Measurements from ENCODE around the gene HSP90AA1.
"Not testable (repeated sequence)": the region's sequence is repeated elsewhere in the genome, so short reads cannot be mapped to it uniquely, and the experiment has no call there.

HSP90AA1 gene

DNA sequence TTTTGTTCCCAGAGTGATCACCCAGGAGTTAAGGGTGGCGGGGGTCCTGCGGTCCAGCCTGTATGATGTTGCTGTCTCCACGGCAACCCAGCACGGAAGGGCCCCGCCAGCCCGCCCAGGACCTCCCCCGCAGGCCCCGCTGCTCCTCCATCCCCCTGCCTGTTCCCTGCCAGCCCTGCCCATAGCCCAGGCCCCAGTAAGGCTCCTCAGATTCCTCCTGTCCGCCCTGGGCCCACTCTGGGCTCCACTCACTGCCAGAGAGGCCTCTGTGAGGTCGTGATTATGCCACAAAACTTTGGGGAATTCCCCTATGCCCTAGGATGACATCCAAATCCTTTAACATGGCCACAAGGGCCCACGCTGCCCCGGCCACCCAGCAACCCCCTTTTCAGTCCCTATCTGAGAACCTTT is 20.8 kb downstream of the HSP90AA1 start:
- no peak for DNase-seq (ENCODE audit: low spot score)

DNA sequence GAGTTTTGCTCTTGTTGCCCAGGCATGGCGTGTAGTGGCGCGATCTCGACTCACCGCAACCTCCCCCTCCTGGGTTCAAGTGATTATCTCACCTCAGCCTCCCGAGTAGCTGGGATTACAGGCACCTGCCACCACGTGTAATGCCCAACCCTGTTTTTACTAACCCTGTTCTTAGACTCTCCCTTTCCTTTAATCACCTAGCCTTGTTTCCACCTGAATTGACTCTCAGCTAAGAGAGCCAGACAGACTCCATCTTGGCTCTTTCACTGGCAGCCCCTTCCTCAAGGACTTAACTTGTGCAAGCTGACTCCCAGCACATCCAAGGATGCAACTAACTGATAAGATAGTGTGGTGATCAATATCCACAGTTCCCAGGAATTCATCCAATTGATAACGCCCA is 22.3 kb downstream of the HSP90AA1 start:
- DNase-seq (ENCODE audit: low spot score): not testable (repeated sequence)

DNA sequence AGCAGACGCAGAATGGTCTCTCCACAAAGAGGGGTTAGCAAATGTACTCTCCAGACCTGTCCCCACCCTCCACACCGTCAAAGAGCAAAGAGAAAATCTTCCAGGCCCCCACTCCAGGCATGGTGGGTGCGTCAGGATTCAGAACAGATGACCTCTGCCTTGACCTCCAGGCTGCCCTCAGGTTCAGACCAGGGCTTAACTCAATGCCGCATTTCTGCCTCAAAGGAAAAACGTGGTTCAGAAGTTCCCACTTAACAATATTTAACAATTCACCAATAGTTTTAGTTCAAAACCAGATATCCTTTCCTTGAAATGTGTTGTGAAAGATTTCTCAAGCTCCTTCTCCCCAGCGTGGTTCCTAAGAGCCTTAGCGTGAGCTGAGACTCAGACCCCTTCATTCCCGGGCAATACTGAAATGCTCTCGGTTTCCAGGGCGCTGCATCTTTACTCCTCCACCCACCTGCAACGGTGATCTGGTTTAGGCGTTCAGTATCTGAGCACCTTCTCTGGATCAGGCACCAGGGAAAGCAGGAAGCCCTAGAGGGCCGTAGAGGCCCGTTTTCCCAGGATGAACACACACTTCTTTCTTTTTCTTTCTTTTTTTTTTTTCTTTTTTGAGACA is 22.9 kb downstream of the HSP90AA1 start:
- no peak for DNase-seq (ENCODE audit: low spot score)

DNA sequence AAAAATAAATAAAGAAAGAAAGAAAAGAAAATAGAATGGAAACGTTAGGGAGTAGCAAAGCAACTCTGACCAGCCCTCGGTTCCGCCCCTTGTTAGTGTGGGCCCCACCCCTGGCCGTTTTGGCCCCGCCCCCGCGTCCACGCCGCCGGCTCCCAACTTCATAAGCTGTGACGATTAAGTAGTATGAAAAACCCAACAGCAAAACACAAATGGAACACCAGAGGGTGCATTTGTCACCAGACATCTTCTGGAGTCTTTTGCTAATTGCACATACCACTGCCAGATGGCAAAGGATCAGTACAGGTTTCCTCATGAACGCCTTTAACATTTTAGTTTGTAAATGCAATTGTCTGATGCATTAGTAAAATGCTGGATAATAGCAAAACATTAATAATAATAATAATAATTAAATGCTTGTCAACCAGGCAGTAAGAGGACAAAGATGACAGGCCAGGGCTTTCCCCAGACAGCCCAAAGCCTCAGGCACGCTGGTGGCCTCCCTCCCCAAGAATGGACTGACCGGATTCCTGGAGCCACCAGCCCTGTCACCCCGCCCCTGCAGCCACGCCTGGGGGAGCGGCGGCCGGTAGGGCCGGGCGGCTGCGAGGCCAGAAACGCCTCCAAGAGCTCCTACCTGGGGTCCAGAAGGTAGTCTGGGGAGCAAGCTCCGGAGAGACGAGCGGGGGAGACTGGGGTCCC is 23.6 kb downstream of the HSP90AA1 start:
- DNase-seq (ENCODE audit: low spot score): peak; percentile 63

DNA sequence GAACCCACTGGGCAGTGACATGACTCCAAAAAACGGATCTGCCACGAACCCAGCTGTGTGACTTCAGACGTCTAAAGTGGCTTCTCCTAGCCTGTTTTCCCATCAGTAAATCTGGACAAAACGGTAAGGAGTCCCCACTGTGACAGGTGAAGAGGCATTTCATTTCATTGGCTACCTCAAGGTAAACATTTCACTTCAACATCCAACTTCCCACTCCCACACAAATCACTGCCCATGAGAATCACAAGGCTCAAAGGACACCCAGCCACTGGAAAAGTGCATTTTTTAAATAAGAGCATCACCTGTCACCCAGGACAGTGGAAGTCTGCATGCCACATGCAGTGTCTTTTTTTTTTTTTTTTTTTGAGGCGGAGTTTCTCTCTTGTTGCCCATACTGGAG is 27.9 kb downstream of the HSP90AA1 start:
- DNase-seq (ENCODE audit: low spot score): no peak

DNA sequence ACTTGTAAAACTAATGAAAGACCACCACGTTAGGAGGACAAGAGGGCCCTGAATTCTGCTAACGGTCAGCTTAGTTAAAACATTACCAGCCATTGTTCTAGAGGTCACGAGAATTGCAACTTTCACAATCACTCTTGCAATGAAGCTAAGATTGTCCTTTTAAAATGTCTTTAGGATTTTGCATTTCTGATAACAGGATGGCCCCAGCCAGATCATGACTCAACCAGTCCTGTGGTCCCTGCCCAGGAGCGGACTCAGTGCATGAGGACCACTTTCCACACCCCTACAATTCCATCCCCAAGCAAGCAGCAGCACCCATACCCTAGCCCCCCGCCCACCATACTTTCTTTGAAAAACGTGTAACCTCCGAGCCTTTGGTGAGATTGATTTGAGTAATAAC is 28.7 kb downstream of the HSP90AA1 start:
- no peak for DNase-seq (ENCODE audit: low spot score)

DNA sequence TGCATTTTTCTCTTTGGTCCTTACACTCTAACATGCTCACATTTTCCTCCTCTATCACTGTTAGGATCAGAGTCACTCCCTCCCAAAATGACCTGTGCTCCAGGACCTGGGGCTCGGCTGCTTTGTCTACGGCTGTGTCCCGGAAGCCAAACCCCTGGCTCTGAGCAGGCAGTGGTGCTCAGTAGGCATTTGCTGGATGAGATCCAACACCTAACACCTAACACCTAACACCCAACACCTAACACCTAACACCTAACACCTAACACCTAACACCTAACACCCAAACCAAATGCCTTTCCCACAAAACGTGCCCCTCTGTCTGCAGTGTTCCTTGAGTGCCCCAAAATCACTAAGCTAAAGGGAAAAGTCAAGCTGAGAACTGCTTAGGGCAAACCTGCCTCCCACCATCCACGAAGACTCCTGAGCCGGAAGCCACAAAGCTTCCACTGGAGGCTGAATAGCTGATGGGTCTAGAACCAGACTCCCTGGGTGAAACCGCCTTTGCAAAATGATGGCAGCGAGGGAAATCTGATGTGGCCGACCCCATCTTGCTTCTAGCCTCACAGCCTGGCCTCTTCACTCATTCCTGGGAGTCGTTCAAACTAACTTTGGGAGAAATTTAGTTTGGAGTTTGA is 29.2 kb downstream of the HSP90AA1 start:
- DNase-seq (ENCODE audit: low spot score): no peak

DNA sequence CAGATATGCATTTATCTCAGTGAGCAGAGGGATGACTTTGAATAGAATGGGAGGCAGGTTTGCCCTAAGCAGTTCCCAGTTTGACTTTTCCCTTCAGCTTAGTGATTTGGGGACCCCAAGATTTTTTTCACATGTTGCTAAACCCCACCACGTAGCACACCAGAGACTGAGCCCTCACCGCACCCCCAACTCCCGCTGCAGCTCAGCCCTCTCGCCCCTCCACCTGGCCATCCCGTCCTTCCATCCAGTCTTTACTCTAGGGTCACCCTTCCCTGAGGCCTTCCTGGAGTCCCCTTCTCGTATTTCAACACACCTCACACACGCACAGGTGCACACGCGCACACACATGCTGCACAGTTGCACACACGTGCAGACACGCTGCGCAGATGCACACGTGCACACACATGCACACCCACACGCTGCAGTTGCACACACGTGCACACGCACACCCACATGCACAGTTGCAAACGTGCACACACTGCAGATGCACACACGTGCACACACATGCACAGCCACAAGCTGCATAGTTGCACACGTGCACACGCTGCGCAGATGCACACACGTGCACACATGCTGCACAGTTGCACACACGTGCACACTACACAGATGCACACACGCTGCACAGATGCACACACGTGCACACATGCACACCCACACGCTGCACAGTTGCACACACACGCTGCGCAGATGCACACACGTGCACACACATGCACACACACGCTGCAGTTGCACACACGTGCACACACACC is 30.0 kb downstream of the HSP90AA1 start:
- no peak for DNase-seq (ENCODE audit: low spot score)

DNA sequence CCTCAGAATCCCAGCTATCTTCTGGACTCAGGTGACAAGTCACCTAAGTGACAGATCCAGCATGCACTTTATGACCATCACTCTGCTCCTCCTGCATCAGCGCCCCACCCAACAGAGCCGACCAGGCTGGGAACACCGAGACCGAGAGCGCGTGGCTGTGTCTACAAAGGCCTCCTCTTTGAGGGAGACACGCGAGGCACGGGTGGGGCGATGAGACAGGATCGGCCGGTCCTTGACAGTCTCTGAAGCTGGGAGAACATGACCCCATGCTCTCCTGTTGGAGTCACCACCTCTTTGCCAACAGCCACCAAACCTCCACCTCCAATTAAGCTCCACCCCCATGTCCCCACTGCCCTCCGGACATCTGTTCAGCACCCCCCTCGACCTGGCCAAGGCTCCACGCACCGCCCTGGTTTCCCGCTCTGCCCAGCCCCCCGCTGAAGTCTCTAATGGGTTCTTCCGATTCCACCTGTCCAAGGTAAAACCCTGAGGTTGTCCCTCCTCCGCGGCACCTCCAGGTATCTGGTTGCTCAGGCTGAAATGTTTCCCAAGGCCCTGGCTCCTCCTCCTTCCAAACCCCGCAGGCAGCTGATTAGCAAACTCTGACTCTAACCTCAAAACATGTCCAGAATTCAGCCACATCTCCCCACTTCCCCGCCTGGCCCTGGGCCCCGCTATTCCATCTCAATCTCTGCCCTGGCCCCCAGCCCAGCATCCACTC is 31.5 kb downstream of the HSP90AA1 start:
- no peak for DNase-seq (ENCODE audit: low spot score)

DNA sequence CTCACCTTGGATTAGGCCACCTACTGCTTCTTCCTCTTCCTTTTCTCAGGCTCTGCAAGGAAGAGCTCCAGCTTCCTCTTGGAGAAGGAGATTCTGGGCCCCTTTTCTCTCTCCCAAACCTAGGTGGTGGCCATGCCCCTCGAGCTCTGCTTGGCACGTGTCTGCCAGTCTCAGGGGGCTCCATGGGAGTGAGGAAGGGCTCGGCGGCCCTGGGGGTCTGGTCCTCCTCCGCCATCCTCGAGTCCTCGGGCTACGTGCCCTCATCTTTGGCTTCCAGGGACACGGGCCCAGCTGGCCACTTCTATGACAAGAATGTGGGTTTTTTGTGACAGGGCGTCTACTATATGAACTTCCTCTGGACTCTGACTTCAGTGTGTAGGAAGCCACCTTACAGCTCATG is 34.3 kb downstream of the HSP90AA1 start:
- DNase-seq (ENCODE audit: low spot score): no peak

DNA sequence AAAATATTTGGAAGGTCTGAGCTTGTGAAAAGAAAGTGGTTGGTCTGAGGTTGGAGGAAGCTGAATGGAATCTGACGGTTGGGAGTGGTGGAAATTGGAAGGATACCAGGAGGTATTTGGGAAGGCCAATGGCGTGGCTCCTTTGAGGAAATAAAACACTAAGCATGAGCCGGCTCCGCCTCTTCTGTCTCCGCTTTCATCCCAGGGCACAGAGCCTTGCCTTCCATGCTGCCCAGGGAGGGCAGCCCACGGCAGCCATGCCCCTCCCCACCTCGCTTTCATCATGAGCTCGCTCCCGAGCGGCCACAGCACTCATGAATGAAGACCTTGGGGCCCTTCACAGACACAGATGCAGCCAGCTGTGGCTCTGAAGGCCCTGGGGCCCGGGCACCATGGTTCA is 36.2 kb downstream of the HSP90AA1 start:
- DNase-seq (ENCODE audit: low spot score): no peak

DNA sequence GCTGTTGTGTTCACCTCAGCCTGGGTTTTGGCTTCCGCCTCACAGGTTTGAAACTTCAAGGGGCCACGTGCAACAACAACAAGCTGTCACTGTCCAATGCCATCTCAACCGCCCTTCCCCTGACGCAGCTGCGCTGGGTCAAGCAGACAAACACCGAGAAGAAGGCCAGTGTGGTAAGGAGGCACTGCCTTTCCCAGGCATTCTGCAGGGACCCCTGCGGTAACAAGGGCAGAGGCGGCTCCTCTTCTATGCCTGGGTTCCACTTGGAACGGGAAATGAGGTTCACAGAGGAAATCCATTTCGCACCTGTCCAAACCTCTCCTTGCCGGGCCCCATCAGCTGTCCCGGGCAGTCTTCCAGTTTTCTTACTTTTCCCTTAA is 36.8 kb downstream of the HSP90AA1 start:
- no peak for DNase-seq (ENCODE audit: low spot score)

DNA sequence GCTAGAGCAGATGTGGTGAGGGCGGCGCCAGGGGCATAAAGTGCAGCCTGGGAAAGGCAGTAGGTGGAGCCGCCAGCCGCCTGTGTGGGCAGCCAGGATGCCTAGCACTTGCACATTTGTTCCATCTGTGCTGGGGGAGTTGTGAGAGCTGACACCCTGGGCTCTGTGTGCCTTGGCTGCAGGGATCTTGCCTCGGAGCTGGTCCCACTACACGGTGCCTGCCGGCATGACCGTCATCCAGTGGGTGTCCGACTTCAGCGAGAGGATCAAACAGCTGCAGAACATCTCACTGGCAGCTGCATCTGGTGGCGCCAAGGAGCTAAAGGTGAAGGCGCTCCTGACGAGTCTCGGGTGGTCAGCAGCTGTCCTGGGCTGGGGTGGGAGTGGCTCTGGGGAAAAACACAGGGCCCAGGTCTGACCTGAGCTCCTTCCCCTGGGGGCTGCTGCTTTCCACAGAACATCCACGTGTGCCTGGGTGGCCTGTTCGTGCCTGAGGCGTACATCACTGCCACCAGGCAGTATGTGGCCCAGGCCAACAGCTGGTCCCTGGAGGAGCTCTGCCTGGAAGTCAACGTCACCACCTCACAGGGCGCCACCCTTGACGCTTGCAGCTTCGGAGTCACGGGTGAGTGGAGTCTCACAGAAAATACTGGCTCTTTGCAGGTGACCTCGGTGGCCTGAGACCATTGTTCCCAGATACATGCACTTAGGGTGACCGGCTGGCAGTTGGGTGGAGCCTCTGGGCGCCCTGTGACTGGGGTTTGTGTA is 37.4 kb downstream of the HSP90AA1 start:
- DNase-seq (ENCODE audit: low spot score): no peak

DNA sequence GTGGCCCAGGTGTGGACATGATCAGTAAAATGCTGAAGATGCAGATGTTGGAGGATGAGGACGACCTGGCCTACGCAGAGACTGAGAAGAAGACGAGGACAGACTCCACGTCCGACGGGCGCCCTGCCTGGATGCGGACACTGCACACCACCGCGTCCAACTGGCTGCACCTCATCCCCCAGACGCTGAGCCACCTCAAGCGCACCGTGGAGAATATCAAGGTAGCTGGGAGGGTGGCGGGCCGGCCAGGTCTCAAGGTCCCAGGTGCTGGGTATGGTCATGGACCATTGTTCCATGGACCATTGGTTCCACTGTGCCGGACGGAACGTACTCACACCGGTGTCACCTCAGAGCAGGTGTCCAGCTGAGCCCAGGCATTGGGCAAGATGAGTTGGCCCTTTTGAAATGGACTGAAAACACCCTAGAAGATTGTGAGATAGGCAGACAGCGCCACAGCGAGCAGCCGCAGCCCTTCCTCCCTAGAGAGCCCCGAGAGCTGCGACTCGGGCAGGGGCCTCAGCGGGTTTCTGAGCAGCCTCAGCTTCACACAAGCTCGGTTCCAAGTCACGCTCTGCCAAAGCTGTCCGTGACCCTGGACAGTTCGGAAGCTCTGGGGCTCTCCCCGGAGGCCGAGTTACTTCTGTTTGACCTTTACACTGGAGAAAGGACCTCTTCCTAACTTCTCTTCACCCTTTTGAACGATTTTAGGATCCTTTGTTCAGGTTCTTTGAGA is 38.9 kb downstream of the HSP90AA1 start:
- DNase-seq (ENCODE audit: low spot score): no peak

DNA sequence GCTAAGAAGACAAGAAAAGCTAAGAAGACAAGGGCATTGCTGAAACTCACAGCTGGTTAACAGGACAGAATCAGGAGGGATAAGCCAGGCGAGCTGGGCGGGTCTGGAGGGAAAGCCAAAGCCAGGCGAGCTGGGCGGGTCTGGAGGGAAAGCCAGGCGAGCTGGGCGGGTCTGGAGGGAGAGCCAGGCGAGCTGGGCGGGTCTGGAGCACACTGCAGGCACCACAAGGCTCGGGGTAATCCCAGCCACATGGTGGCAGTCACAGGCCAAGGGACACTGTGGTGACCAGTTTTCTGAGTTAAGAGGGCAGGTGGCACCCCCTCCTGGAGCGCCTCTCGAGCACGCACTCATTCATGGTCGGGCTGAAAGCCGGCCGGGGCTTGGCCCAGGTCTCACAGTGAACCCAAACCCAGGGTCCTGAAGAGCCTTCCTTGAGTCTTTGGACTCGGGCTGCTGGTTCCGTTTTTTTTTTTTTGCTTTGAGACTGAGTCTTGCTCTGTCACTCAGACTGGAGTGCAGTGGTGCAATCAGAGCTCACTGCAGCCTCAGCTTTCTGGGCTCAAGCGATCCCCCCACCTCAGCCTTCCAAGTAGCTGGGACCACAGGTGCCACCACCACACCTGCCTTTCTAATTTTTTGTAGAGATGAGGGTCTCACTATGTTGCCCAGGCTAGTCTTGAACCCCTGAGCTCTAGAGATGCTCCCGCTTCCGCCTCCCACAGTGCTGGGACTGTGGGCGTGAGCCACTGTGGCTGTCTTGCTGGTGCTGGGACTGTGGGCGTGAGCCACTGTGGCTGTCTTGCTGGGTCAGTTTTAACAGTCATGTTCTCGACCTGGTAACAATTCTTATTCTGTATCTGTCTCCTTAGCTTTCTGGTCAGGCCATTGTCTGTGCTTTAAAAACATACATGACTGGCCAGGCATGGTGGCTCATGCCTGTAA is 40.2 kb downstream of the HSP90AA1 start:
- peak; percentile 79 for DNase-seq (ENCODE audit: low spot score)

DNA sequence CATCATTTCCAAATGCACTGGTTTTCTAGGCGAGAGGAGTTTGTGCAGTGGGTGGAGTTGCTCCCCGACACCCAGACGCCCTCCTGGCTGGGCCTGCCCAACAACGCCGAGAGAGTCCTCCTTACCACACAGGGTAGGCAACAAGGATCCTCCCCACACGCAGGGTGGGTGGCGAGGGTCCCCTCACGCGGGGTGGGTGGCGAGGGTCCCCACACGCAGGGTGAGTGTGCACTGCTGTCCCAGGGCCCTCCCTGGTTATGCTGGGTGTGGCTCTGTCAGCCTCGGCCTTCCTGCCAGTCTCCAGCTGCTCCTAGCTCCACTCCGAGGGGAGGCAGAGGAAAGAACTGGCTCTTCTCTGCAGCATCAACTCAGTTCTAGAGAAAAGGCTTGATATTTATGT is 42.3 kb downstream of the HSP90AA1 start:
- DNase-seq (ENCODE audit: low spot score): no peak

DNA sequence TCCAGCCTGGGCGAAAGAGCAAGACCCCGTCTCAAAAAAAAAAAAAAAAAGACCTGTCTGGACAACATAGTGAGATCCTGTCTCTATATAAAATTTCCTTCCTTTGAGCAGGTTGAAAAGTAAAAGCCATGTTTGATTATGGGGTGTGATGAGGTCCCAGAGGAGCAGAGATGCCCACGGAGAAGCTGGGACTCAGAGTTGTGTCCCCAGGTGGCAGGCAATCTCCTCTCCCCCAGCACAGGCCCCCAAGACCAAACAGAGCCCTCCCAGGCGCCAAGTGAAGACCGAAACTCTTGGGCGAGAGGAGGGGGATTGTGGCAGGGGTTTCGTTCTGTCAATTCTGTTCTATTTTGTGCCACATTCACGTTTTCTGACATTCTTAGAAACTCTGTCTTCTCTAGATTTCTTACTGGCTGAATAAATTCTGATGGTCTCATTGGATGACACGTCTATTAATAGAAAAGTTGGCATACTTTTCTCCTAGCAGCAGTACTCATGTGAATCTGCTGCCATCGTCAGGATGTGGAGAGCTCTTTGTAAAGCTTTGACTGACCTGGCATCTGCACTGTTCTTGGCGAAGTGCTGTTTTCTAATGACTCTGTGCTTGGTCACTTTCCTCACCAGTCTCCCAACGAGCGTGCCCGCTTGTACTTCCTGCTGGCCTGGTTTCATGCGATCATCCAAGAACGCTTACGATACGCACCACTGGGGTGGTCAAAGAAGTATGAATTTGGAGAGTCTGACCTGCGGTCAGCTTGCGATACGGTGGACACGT is 43.4 kb downstream of the HSP90AA1 start:
- peak; percentile 56 for DNase-seq (ENCODE audit: low spot score)

DNA sequence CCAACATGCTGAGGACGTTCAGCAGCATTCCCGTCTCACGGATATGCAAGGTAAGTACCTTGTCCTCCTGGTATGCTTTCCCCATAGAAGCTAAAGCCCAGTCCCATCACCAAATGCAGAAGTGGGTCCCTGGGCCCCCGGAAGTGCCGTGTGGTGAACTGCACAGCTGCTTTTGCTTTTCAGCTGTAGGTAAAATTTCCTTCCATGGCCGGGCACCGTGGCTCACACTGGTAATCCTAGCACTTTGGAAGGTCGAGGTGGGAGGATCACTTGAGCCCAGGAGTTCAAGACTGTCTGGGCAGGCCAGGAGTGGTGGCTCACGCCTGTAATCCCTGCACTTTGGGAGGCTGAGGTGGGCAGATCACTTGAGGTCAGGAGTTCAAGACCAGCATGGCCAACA is 44.1 kb downstream of the HSP90AA1 start:
- no peak for DNase-seq (ENCODE audit: low spot score)

DNA sequence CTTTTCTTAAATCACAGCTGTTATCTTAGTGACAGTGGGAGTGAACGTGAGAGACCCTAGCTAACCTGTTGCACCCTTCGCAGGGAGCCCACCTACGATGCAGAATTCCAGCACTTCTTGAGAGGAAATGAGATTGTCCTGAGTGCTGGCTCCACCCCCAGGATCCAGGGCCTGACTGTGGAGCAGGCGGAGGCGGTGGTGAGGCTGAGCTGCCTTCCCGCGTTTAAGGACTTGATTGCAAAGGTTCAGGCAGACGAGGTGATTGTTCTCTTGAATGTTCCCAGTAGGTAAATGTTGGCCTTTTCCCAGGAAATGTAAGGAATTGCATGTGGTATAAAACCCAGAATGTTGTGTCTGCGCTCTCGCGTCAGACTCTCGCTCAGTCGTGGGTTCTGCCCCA is 46.7 kb downstream of the HSP90AA1 start:
- DNase-seq (ENCODE audit: low spot score): no peak

Measured in globus pallidus (tissue), 1 donor.